Neural progenitor cell (in vitro differentiated cells): ENCODE measurements around the gene MAD2L1. TPM values are rescaled to one million over a fixed set of nuclear protein-coding genes. Genes with fewer than 3 reads are reported as not detected.

Source experiments
- DNase-seq: peaks from one replicate; pipeline ENCODE4 v3.0.0-alpha.2; 2016; ENCODE audit warnings: low spot score
- H2AFZ ChIP-seq: fragments of 200-600 bp; sonication (generic); replicated peaks from 2 replicates; pipeline ENCODE4 v1.6.1; 2016; ENCODE audit warnings: antibody characterized with exemption
- H3F3A ChIP-seq: fragments of 200-600 bp; sonication (generic); 2 replicates; pipeline ENCODE4 v1.6.1; 2016; ENCODE audit warnings: antibody characterized with exemption, low read depth
- H3K27ac ChIP-seq: fragments of 200-600 bp; sonication (generic); 2 replicates; pipeline ENCODE4 v1.5.1; 2016; ENCODE audit warnings: mild to moderate bottlenecking
- H3K27me3 ChIP-seq: fragments of 200-600 bp; sonication (generic); 2 replicates; pipeline ENCODE4 v1.6.1; 2016; ENCODE audit warnings: mild to moderate bottlenecking, moderate library complexity
- H3K36me3 ChIP-seq: fragments of 200-600 bp; sonication (generic); 2 replicates; pipeline ENCODE4 v1.5.1; 2016
- H3K4me1 ChIP-seq: fragments of 200-600 bp; sonication (generic); 2 replicates; pipeline ENCODE4 v1.6.1; 2016; ENCODE audit warnings: mixed run types
- H3K4me2 ChIP-seq: fragments of 200-600 bp; sonication (generic); 2 replicates; pipeline ENCODE4 v1.6.1; 2016
- H3K4me3 ChIP-seq: fragments of 200-600 bp; sonication (generic); 2 replicates; pipeline ENCODE4 v1.5.1; 2016
- H3K79me2 ChIP-seq: fragments of 200-600 bp; sonication (generic); 2 replicates; pipeline ENCODE4 v1.6.1; 2016; ENCODE audit warnings: low read depth
- H3K9ac ChIP-seq: fragments of 200-600 bp; sonication (generic); 2 replicates; pipeline ENCODE4 v1.6.1; 2016
- H3K9me3 ChIP-seq: fragments of 200-600 bp; sonication (generic); 2 replicates; pipeline ENCODE4 v1.5.1; 2016; ENCODE audit warnings: low read depth
- H4K20me1 ChIP-seq: fragments of 200-600 bp; sonication (generic); 2 replicates; pipeline ENCODE4 v1.6.1; 2016; ENCODE audit warnings: low read depth
- H3K27ac Mint-ChIP-seq: 3 replicates; pipeline ENCODE4 v1.8.0; 2021; ENCODE audit warnings: mixed read lengths
- H3K27me3 Mint-ChIP-seq: 2 replicates; pipeline ENCODE4 v1.8.0; 2022; ENCODE audit warnings: low read depth, mild to moderate bottlenecking, inconsistent platforms, moderate library complexity, mixed read lengths; ENCODE audit not compliant: insufficient read depth
- H3K36me3 Mint-ChIP-seq: 3 replicates; pipeline ENCODE4 v1.8.0; 2021; ENCODE audit warnings: mixed read lengths
- H3K4me1 Mint-ChIP-seq: 3 replicates; pipeline ENCODE4 v1.8.0; 2021; ENCODE audit warnings: mixed read lengths
- H3K4me3 Mint-ChIP-seq: 3 replicates; pipeline ENCODE4 v1.8.0; 2021; ENCODE audit warnings: mild to moderate bottlenecking, moderate library complexity, mixed read lengths
- H3K9me3 Mint-ChIP-seq: 3 replicates; pipeline ENCODE4 v1.8.0; 2020; ENCODE audit warnings: mixed read lengths
- EZH2 ChIP-seq: fragments of 200-600 bp; sonication (generic); IDR thresholded peaks from 2 replicates; pipeline ENCODE4 v1.6.1; 2017; ENCODE audit warnings: antibody characterized with exemption, mild to moderate bottlenecking, moderate library complexity
- EZH2phosphoT487 ChIP-seq: fragments of 200-600 bp; sonication (generic); IDR thresholded peaks from 2 replicates; pipeline ENCODE4 v1.6.1; 2017; ENCODE audit warnings: antibody characterized with exemption
- total RNA-seq: library from RNA; depleted of rRNA; stranded (reverse); fragments of >200 nt; gene quantifications from 2 replicates; pipeline ENCODE4 v1.2.3, GENCODE V29; 2015; ENCODE audit warnings: low replicate concordance
- TF ChIP-seq, protein P1 (sequence below): fragments of 200-600 bp; sonication (generic); IDR thresholded peaks from 2 replicates; pipeline ENCODE4 v1.5.1; 2017; ENCODE audit warnings: antibody characterized with exemption, mild to moderate bottlenecking

Gene MAD2L1
- total RNA-seq, 1 donor from 2014 or later, result 190 TPM

DNA sequence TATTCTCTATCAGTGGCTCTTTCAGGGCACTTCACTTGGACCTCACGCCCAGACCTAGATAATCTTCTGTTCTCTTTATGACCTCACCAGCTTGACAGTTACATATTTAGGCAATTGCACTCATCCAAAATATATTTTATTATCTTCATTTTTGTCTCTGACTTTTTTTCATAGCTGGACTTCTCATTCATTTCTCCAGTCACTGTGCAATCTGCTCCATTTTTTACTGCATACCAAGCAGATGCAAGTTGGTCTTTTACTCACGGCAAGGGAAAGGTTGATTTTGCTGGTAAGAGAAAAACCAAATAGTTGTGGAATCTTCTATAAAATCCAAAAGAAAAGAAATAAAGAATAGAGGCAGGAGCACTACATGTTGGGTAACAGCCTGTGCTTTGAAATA, 31.7 kb downstream of the MAD2L1 start:
- Mint-ChIP-seq H3K36me3 (no peaks in the 10 kb centered on the region), H3K4me3 (no peak overlapping the region), H3K9me3 (no peaks in the 10 kb centered on the region), H3K27ac (no peak overlapping the region), H3K27me3 (no peaks in the 10 kb centered on the region), H3K4me1 (peaks cover 18% of the 10 kb centered on the region)
- no peaks in the 10 kb centered on the region for H3K27me3 ChIP-seq
- H3K9me3 ChIP-seq, result no peaks in the 10 kb centered on the region
- no peak overlapping the region for H3K9ac ChIP-seq
- H3K4me3 ChIP-seq, result no peak overlapping the region
- TF ChIP-seq EZH2 (no peak), EZH2phosphoT487 (no peak)
- TF ChIP-seq, protein P1, sequence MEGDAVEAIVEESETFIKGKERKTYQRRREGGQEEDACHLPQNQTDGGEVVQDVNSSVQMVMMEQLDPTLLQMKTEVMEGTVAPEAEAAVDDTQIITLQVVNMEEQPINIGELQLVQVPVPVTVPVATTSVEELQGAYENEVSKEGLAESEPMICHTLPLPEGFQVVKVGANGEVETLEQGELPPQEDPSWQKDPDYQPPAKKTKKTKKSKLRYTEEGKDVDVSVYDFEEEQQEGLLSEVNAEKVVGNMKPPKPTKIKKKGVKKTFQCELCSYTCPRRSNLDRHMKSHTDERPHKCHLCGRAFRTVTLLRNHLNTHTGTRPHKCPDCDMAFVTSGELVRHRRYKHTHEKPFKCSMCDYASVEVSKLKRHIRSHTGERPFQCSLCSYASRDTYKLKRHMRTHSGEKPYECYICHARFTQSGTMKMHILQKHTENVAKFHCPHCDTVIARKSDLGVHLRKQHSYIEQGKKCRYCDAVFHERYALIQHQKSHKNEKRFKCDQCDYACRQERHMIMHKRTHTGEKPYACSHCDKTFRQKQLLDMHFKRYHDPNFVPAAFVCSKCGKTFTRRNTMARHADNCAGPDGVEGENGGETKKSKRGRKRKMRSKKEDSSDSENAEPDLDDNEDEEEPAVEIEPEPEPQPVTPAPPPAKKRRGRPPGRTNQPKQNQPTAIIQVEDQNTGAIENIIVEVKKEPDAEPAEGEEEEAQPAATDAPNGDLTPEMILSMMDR, result no peak
- DNase-seq, result no peak
- H3F3A ChIP-seq, result no peaks in the 10 kb centered on the region
- H3K79me2 ChIP-seq, result no peaks in the 10 kb centered on the region
- no peak overlapping the region for H2AFZ ChIP-seq
- no peak overlapping the region for H3K4me2 ChIP-seq
- H4K20me1 ChIP-seq, result no peaks in the 10 kb centered on the region
- no peaks in the 10 kb centered on the region for H3K4me1 ChIP-seq
- no peaks in the 10 kb centered on the region for H3K36me3 ChIP-seq
- no peak overlapping the region for H3K27ac ChIP-seq

DNA sequence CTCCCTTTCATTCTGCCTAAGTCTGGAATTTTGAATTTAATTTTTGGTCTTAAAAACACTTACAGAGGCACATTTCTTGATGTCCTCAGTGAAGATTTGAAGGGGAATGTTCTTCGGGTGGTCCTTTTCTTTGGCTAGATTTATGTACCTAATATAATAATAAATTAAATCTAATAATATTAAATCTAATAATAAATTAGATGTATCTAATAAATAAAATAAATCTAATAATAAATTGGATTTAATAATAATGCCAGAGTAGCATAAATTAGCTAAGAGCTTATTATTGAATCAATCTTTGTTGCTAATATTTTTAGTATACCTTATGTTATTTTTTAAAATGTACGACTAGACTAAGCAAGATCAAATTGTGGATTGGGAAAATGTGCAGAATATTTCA, 39.8 kb downstream of the MAD2L1 start:
- TF ChIP-seq, protein P1, result no peak
- TF ChIP-seq EZH2 (no peak), EZH2phosphoT487 (no peak)
- Histone ChIP-seq H3K4me3 (no peak overlapping the region), H3K9me3 (no peaks in the 10 kb centered on the region), H3K79me2 (no peaks in the 10 kb centered on the region), H3F3A (no peaks in the 10 kb centered on the region), H3K36me3 (no peaks in the 10 kb centered on the region), H3K9ac (no peak overlapping the region), H3K27ac (no peak overlapping the region), H3K27me3 (no peaks in the 10 kb centered on the region), H4K20me1 (no peaks in the 10 kb centered on the region), H3K4me2 (no peak overlapping the region), H3K4me1 (no peaks in the 10 kb centered on the region), H2AFZ (no peak overlapping the region)
- no peaks in the 10 kb centered on the region for H3K36me3 Mint-ChIP-seq
- no peaks in the 10 kb centered on the region for H3K4me1 Mint-ChIP-seq
- no peak overlapping the region for H3K4me3 Mint-ChIP-seq
- H3K27me3 Mint-ChIP-seq, result no peaks in the 10 kb centered on the region
- no peaks in the 10 kb centered on the region for H3K9me3 Mint-ChIP-seq
- no peak overlapping the region for H3K27ac Mint-ChIP-seq
- no peak for DNase-seq

DNA sequence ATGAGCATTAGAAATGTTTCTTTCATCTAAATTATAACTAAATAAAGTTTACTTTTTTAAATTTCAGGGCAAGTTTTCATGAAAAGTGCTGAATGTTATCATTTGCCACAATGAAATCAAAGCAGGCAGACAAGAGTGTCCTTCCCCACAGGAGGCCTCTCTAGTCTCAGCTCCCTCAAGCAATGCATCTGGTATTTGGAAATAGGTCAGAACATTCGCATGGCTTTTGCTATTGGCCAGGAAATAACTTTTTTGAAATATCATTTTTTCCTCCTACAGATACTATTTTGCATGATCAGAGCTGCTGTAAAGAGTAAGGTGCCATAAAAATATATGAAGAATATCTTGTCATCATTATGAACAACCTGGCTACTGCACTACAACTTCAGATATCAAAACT, 41.1 kb downstream of the MAD2L1 start:
- Histone ChIP-seq H3F3A (no peaks in the 10 kb centered on the region), H3K9ac (no peak overlapping the region), H3K27me3 (no peaks in the 10 kb centered on the region), H3K79me2 (no peaks in the 10 kb centered on the region), H3K4me3 (no peak overlapping the region), H3K36me3 (no peaks in the 10 kb centered on the region), H3K27ac (no peak overlapping the region), H3K4me2 (no peak overlapping the region), H3K9me3 (no peaks in the 10 kb centered on the region), H3K4me1 (no peaks in the 10 kb centered on the region), H2AFZ (no peak overlapping the region), H4K20me1 (no peaks in the 10 kb centered on the region)
- no peak for TF ChIP-seq EZH2phosphoT487
- TF ChIP-seq, protein P1, result no peak
- TF ChIP-seq EZH2, result no peak
- Mint-ChIP-seq H3K36me3 (no peaks in the 10 kb centered on the region), H3K4me3 (no peak overlapping the region), H3K4me1 (no peaks in the 10 kb centered on the region), H3K27ac (no peak overlapping the region), H3K9me3 (no peaks in the 10 kb centered on the region), H3K27me3 (no peaks in the 10 kb centered on the region)
- DNase-seq, result no peak

DNA sequence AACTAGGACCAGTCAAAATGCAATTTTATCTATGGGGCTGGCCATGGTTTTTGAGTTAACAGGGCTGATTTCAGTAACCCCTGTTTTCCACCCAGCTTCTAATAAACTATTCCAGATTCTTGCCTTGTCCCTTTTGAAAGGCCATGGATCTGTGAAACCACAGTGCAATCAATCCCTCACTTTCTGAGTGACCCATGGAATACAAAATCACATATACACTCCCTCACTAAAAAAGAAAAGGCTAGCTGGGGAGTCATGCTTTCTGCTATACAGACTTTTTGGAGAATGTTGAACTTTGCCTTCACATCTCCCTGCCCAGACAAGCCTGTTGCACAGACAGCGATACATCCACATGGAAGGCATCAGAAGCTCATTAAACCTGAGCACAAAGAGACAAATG, 47.9 kb downstream of the MAD2L1 start:
- TF ChIP-seq, protein P1, result no peak
- no peak for TF ChIP-seq EZH2phosphoT487
- H3K36me3 ChIP-seq, result no peaks in the 10 kb centered on the region
- H3K79me2 ChIP-seq, result no peaks in the 10 kb centered on the region
- H3K4me3 Mint-ChIP-seq, result no peak overlapping the region
- no peak overlapping the region for H2AFZ ChIP-seq
- no peaks in the 10 kb centered on the region for H3K27me3 ChIP-seq
- no peak overlapping the region for H3K27ac Mint-ChIP-seq
- no peaks in the 10 kb centered on the region for H3K27me3 Mint-ChIP-seq
- no peak for DNase-seq
- H3K27ac ChIP-seq, result no peak overlapping the region
- H3K9me3 Mint-ChIP-seq, result peaks cover 2% of the 10 kb centered on the region
- no peaks in the 10 kb centered on the region for H3K36me3 Mint-ChIP-seq
- no peaks in the 10 kb centered on the region for H3K4me1 Mint-ChIP-seq
- no peak overlapping the region for H3K9ac ChIP-seq
- H4K20me1 ChIP-seq, result no peaks in the 10 kb centered on the region
- H3K4me2 ChIP-seq, result no peak overlapping the region
- H3F3A ChIP-seq, result no peaks in the 10 kb centered on the region
- no peak overlapping the region for H3K4me3 ChIP-seq
- H3K9me3 ChIP-seq, result no peaks in the 10 kb centered on the region
- no peaks in the 10 kb centered on the region for H3K4me1 ChIP-seq
